Retinal pigment epithelial cell (primary cell): ENCODE results near the gene PI4KA.
A peak's percentile ranks its signal among the peaks of the same experiment; 100 is the strongest.
"Not testable (repeated sequence)": the region's sequence is repeated elsewhere in the genome, so short reads cannot be mapped to it uniquely, and the experiment has no call there.

Experiments
- DNase-seq: peaks from one replicate; pipeline ENCODE4 v3.0.0-alpha.2; 2010; ENCODE audit warnings: low read depth
- H3K4me3 ChIP-seq: 2 replicates; pipeline ENCODE4 v1.5.1; 2011; ENCODE audit warnings: mild to moderate bottlenecking, low read length, control low read depth, moderate library complexity
- TF ChIP-seq, protein P1 (sequence below): conservative IDR thresholded peaks from 2 replicates; pipeline ENCODE4 v1.5.1; 2011; ENCODE audit warnings: low read depth, low read length, control low read depth, inconsistent platforms

PI4KA gene

GRCh38 chr22:20775342-20775895 is 83.2 kb downstream of the PI4KA start:
- DNase-seq, result no peak
- TF ChIP-seq, protein P1, sequence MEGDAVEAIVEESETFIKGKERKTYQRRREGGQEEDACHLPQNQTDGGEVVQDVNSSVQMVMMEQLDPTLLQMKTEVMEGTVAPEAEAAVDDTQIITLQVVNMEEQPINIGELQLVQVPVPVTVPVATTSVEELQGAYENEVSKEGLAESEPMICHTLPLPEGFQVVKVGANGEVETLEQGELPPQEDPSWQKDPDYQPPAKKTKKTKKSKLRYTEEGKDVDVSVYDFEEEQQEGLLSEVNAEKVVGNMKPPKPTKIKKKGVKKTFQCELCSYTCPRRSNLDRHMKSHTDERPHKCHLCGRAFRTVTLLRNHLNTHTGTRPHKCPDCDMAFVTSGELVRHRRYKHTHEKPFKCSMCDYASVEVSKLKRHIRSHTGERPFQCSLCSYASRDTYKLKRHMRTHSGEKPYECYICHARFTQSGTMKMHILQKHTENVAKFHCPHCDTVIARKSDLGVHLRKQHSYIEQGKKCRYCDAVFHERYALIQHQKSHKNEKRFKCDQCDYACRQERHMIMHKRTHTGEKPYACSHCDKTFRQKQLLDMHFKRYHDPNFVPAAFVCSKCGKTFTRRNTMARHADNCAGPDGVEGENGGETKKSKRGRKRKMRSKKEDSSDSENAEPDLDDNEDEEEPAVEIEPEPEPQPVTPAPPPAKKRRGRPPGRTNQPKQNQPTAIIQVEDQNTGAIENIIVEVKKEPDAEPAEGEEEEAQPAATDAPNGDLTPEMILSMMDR, result no peak
- no peak overlapping the region for H3K4me3 ChIP-seq

DNA sequence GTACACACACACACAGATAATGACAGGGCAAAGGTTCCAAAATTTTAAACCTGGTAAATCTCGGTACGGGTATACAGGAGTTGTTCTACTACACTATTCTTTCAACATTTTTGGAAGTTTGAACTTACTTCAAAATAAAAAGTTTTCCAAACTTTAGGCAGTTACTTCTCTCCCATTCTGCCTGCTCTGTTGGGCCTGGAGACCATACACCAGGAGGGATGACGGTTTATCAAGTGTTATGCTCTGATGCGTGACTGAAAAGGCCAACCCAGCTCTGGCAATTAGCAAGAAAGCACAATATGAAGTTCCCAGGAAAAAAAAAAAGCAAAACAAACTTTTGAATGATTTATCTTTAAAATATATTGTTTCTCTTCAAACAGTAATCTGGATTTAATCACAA is 83.7 kb downstream of the PI4KA start:
- DNase-seq, result no peak
- no peak overlapping the region for H3K4me3 ChIP-seq
- TF ChIP-seq, protein P1, result no peak

DNA sequence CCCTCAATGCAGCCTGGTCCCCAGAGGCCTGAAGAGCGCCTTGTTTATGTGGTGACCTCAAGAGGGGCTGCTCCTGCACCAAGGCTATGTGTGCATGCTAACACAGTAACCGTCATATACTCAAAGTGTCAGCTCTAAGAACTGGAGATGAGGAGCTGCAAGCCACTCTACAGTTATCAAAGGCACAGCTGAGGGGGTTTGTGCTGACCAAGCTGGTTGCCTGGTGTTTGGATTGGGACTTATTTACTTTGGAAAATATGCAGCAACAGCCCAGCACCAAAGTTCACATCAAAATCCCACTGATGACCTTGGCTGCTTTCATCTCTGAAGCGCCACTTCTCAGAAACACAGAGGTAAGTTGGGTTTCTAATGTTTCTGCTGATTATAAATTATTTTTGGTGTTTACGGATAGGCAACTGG is 84.8 kb downstream of the PI4KA start, which contains the start of gene SERPIND1:
Gene SERPIND1, plus strand, starts transcription at position 321 of the 420 bp plus-strand sequence. CDS start 5,200 bp downstream, outside the sequence.
- H3K4me3 ChIP-seq, result no peak within 1 kb of the TSS
- no peak for DNase-seq
- TF ChIP-seq, protein P1, result no peak

DNA sequence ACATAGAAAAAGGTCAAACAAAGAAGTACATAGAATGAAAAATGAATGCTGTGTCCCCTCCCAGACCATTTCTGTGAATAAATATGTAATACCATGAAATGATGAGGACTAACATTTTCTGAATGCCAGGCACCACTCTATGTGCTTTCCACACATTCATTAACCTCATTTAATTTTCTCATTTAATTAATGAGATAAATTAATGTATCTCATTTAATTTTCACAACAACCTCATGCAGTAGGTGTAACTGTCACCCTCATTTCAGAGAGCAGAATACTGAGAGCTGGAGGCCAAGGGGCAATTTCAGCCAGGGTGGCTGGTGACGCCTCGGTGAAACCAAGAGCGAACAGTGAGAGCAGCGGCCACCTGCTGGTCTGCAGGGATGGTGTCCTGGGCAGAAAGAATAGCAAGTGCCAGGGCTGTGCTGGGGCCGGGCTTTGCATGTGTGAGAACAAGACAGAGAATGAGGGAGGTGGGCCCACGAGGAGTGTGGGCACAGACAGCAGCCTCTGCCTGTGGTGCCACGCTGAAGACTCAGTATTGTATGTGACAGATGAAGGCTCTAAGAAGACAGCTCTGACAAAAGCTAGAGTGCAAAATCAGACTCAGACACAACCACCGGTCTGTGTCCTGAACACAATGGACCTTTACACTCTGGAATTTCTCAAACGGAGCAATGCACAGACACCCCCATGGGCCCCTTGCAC is 86.5 kb downstream of the PI4KA start:
- no peak for DNase-seq
- TF ChIP-seq, protein P1, result peak; percentile 44
- H3K4me3 ChIP-seq, result no peak overlapping the region

- not testable (repeated sequence) for DNase-seq, H3K4me3 ChIP-seq
Measured at GRCh38 chr22:20769496-20769826, 89.2 kb downstream of the PI4KA start.

- no peak overlapping the region for H3K4me3 ChIP-seq
- no peak for DNase-seq
- TF ChIP-seq, protein P1, result no peak
Measured at GRCh38 chr22:20766530-20766929, 92.1 kb downstream of the PI4KA start.

GRCh38 chr22:20765938-20766337 is 92.7 kb downstream of the PI4KA start:
- H3K4me3 ChIP-seq, result no peak overlapping the region
- TF ChIP-seq, protein P1, result no peak
- no peak for DNase-seq
